Measurements from ENCODE around the gene PGAP1. TPM values are rescaled to one million over a fixed set of nuclear protein-coding genes. Genes with fewer than 3 reads are reported as not detected.

PGAP1 gene
- polyA plus RNA-seq, 3 donors = 25.3 to 35.8 (median 29.3) TPM

- no peak for DNase-seq (ENCODE audit: extremely low read depth in 1 of 11, low read depth in 9 of 11, low spot score in 4 of 11)
Measured at GRCh38 chr2:196839574-196839973, 86.9 kb downstream of the PGAP1 start.

GRCh38 chr2:196836440-196836839, 90.1 kb downstream of the PGAP1 start:
- no peak for DNase-seq (ENCODE audit: extremely low read depth in 1 of 11, low read depth in 9 of 11, low spot score in 4 of 11)

- DNase-seq (ENCODE audit: extremely low read depth in 1 of 11, low read depth in 9 of 11, low spot score in 4 of 11) = no peak
Measured at GRCh38 chr2:196830701-196831100, 95.8 kb downstream of the PGAP1 start.

- no peak for DNase-seq (ENCODE audit: extremely low read depth in 1 of 11, low read depth in 9 of 11, low spot score in 4 of 11)
Measured at GRCh38 chr2:196827356-196827755, 99.2 kb downstream of the PGAP1 start.

- DNase-seq (ENCODE audit: extremely low read depth in 1 of 11, low read depth in 9 of 11, low spot score in 4 of 11) = no peak
Measured at GRCh38 chr2:196823750-196824522, 102.6 kb downstream of the PGAP1 start.

GRCh38 chr2:196821195-196821594, 105.3 kb downstream of the PGAP1 start:
- no peak for DNase-seq (ENCODE audit: extremely low read depth in 1 of 11, low read depth in 9 of 11, low spot score in 4 of 11)

GRCh38 chr2:196809260-196809659, 117.2 kb downstream of the PGAP1 start, which contains the start of gene C2orf66:
Gene C2orf66, minus strand, starts transcription at chr2:196809355. Its CDS starts 19 bp downstream, at chr2:196809336.
- DNase-seq (ENCODE audit: extremely low read depth in 1 of 11, low read depth in 9 of 11, low spot score in 4 of 11) = no peak

GRCh38 chr2:196808083-196808665, 118.3 kb downstream of the PGAP1 start:
- DNase-seq (ENCODE audit: extremely low read depth in 1 of 11, low read depth in 9 of 11, low spot score in 4 of 11) = no peak

GRCh38 chr2:196804381-196804780, 122.1 kb downstream of the PGAP1 start:
- DNase-seq (ENCODE audit: extremely low read depth in 1 of 11, low read depth in 9 of 11, low spot score in 4 of 11) = no peak

- no peak for DNase-seq (ENCODE audit: extremely low read depth in 1 of 11, low read depth in 9 of 11, low spot score in 4 of 11)
Measured at GRCh38 chr2:196802401-196802800, 124.1 kb downstream of the PGAP1 start.

- no peak for DNase-seq (ENCODE audit: extremely low read depth in 1 of 11, low read depth in 9 of 11, low spot score in 4 of 11)
Measured at GRCh38 chr2:196801674-196802261, 124.7 kb downstream of the PGAP1 start.

- peak in 3 of 11 donors; percentile 1 to 8 (median 2) for DNase-seq (ENCODE audit: extremely low read depth in 1 of 11, low read depth in 9 of 11, low spot score in 4 of 11)
Measured at GRCh38 chr2:196798980-196799379, 127.5 kb downstream of the PGAP1 start.

GRCh38 chr2:196792865-196793264, 133.6 kb downstream of the PGAP1 start:
- DNase-seq (ENCODE audit: extremely low read depth in 1 of 11, low read depth in 9 of 11, low spot score in 4 of 11) = no peak

GRCh38 chr2:196783431-196784094, 142.9 kb downstream of the PGAP1 start:
- DNase-seq (ENCODE audit: extremely low read depth in 1 of 11, low read depth in 9 of 11, low spot score in 4 of 11) = no peak

Other genes starting within 250 kb of the PGAP1 start
- 10 to 100 TPM; 54.3 to 76.2 (median 60.7) TPM for gene GTF3C3, start 127.0 kb downstream of the PGAP1 start, polyA plus RNA-seq (ENCODE audit: insufficient read length in 3 of 3)
- gene C2orf66, start 117.4 kb downstream of the PGAP1 start, polyA plus RNA-seq (ENCODE audit: insufficient read length in 3 of 3) = under 1 TPM; 0.22 to 0.71 (median 0.37) TPM

Measured in renal cortex interstitium (tissue), 11 donors.